ENCODE measurements around the gene HRH1. TPM values are rescaled to one million over a fixed set of nuclear protein-coding genes. Genes with fewer than 3 reads are reported as not detected.

Gene HRH1
- total RNA-seq, 2 experiments from 2014 or later: 0.07 to 0.10 TPM

DNA sequence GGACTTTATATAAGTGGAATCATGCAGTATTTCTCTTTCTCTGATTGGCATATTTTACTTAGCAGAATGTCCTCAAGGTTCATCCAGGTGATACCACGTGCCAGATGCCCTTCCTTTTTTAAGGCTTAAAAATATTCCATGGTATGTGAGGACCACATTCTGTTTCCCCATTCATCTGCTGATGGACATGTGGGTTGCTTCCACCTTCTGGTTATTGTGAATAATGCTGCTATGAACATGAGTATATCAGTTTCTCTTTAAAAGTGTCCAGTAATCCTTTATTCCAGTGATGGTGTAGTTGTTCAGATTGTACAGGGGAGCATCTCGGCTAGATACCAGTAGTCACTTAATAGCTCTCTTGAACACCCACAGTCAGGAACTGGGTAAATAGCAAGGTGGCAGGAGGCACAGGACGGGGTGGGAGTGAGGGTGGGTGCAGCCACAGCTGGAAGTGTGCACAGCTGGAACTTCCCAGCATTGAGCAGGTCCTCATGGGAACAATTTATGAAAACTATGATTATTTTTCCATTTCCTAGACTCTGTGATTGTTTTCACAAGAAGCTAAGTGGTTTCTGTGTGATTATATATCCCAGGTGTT lies 67.6 kb downstream of the HRH1 start:
- Mint-ChIP-seq H3K27ac (no peak overlapping the region), H3K4me1 (ENCODE audit: low read depth) (peaks cover 4% of the 10 kb centered on the region), H3K36me3 (ENCODE audit: low read depth) (no peaks in the 10 kb centered on the region), H3K9me3 (no peaks in the 10 kb centered on the region), H3K4me3 (no peak overlapping the region), H3K27me3 (ENCODE audit: low read depth) (no peaks in the 10 kb centered on the region)
- DNase-seq: no peak
- CTCF ChIA-PET: interaction anchor here (1.0 kb wide), 1 partner anchor 27 kb away, joined by 3 read pairs; no protein-coding TSS in a partner anchor
- intact Hi-C loops (cut with micrococcal nuclease): no loop called here

DNA sequence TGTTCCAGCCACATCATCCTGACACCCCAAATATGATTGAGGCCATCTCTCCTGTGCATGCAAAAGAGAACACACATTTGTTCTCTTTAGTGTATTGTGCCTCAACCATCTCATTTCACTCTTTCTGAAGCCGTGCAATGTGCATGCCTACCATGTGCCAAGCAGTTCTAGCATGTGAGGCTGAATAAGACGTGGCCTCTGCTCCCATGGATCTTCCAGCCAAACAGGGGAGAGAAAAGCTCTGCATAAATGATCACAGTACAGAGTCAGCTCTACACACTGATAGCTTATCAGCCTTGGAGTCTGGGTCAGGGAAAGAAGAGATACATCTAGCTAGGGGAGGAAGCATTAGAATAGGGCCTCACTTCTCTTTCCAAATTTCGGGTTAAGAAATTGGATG lies 69.7 kb downstream of the HRH1 start:
- Mint-ChIP-seq H3K27ac (no peak overlapping the region), H3K4me1 (ENCODE audit: low read depth) (peaks cover 4% of the 10 kb centered on the region), H3K36me3 (ENCODE audit: low read depth) (no peaks in the 10 kb centered on the region), H3K4me3 (no peak overlapping the region), H3K27me3 (ENCODE audit: low read depth) (no peaks in the 10 kb centered on the region), H3K9me3 (no peaks in the 10 kb centered on the region)
- DNase-seq: no peak
- intact Hi-C loops (cut with micrococcal nuclease): no loop called here
- CTCF ChIA-PET: interaction anchor here (0.6 to 0.7 kb wide), 2 partner anchors 367 to 389 kb away, joined by 4 to 5 read pairs; no protein-coding TSS in a partner anchor

DNA sequence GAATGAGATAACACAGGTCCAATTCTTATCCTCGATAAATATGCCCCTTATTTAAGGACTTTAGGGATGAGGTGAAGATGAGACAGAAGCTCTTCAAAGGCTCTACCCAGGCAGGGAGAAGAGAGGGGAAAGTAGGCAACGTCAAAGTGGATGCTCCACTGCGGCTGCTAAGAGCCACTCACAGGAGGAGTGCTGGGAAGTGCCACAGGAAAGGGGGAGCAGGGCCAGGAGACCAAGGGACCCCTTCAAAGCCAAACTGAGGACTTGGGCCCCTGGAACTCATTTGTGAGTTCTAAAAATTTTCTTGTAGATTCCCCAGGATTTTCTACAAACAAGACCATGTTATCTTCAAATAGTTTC lies 70.6 kb downstream of the HRH1 start:
- intact Hi-C loops (cut with micrococcal nuclease): no loop called here
- H3K27ac Mint-ChIP-seq: no peak overlapping the region

DNA sequence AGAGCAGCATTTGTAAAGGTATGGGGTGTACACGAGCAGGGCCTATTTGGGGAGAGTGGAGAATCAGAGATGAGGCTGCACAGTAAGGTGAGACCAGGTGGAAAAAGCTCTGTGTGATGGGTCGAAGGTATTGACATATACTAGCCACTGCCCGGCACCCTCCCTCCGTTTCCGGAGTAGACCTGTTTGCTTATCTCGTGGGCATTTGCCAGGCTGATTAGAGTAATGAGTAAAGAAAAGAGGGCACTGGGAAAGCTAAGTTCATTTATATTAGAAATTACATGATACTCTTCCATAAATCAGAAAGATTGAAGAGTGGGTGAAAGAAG lies 71.7 kb downstream of the HRH1 start:
- CTCF ChIA-PET: no interaction called here
- Mint-ChIP-seq H3K27me3 (ENCODE audit: low read depth) (no peaks in the 10 kb centered on the region), H3K4me3 (no peak overlapping the region), H3K27ac (no peak overlapping the region), H3K9me3 (no peaks in the 10 kb centered on the region), H3K4me1 (ENCODE audit: low read depth) (peaks cover 4% of the 10 kb centered on the region), H3K36me3 (ENCODE audit: low read depth) (no peaks in the 10 kb centered on the region)
- intact Hi-C loops (cut with micrococcal nuclease): no loop called here
- DNase-seq: no peak

More for the DNA sequence above, 70.6 kb downstream of the HRH1 start:
- Mint-ChIP-seq H3K27me3 (ENCODE audit: low read depth) (no peaks in the 10 kb centered on the region), H3K4me3 (no peak overlapping the region), H3K9me3 (no peaks in the 10 kb centered on the region), H3K36me3 (ENCODE audit: low read depth) (no peaks in the 10 kb centered on the region), H3K4me1 (ENCODE audit: low read depth) (peaks cover 4% of the 10 kb centered on the region)
- DNase-seq: no peak
- CTCF ChIA-PET: no interaction called here

DNA sequence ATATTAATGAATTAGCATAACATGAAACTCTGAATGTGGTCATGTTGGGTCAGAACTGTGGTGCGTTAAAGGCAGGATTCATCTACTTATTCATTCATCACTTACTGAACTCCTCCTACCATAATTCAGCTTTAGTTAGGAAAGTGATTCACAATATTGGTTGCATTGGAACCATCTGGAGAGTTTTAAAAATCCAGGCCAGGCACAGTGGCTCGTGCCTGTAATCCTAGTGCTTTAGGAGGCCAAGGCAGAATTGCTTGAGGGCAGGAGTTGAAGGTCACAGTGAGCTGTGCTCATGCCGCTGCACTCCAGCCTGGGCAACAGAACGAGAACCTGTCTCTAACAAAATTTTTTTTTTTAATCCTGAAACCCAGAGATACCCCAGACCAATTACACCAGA lies 73.7 kb downstream of the HRH1 start:
- H3K4me3 Mint-ChIP-seq: no peak overlapping the region
- no peak for DNase-seq
- intact Hi-C loops (cut with micrococcal nuclease): no loop called here
- H3K9me3 Mint-ChIP-seq: no peaks in the 10 kb centered on the region
- peaks cover 4% of the 10 kb centered on the region for H3K4me1 Mint-ChIP-seq (ENCODE audit: low read depth)
- CTCF ChIA-PET: interaction anchor here (0.7 kb wide), 1 partner anchor 532 kb away, joined by 3 read pairs; no protein-coding TSS in a partner anchor
- no peaks in the 10 kb centered on the region for H3K27me3 Mint-ChIP-seq (ENCODE audit: low read depth)
- no peaks in the 10 kb centered on the region for H3K36me3 Mint-ChIP-seq (ENCODE audit: low read depth)
- no peak overlapping the region for H3K27ac Mint-ChIP-seq

DNA sequence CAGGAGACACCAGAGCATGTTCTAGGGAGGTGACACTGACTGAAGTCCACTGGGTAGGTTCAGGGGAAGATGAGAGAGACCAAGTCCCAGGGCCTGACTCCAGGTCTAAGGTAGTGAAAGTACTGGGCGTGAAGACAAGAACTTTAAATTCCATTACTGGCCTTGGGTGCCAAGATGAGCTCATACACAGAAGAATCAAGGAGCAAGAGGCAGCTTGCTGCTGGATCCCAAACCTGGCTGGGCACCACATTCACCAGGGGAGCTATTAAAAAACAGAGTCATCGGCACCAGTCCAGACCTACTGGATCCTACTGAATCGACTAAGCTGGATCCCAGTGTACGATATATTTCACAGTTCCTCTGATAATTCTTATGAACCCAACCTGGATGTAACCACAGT lies 75.8 kb downstream of the HRH1 start:
- Mint-ChIP-seq H3K36me3 (ENCODE audit: low read depth) (no peaks in the 10 kb centered on the region), H3K9me3 (no peaks in the 10 kb centered on the region)

DNA sequence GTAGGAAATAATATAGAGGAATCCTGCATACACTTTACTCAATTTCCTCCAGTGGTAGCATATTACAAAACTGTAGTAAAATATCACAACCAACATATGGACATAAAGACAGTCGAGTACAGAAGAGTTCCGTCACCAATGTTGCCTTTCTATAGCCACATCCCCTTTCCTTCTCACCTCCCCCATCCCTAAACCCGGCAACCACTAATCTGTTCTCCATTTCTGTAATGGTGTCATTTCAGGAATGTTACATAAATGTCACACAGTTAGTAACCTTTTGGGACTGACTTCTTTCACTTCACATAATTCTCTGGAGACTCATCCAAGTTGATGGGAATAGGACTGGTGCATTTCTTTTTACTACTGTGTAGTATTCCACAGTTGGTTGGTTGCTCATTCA lies 76.5 kb downstream of the HRH1 start:
- no peak overlapping the region for H3K27ac Mint-ChIP-seq
- peaks cover 1% of the 10 kb centered on the region for H3K4me1 Mint-ChIP-seq (ENCODE audit: low read depth)
- DNase-seq: no peak
- CTCF ChIA-PET: interaction anchor here (0.8 kb wide), 1 partner anchor 421 kb away, joined by 3 read pairs; no protein-coding TSS in a partner anchor
- H3K27me3 Mint-ChIP-seq (ENCODE audit: low read depth): peaks cover 6% of the 10 kb centered on the region
- H3K36me3 Mint-ChIP-seq (ENCODE audit: low read depth): no peaks in the 10 kb centered on the region
- intact Hi-C loops (cut with micrococcal nuclease): loop anchor here (10.0 kb wide), 1 partner anchor 574 kb away; no protein-coding TSS in a partner anchor
- H3K9me3 Mint-ChIP-seq: no peaks in the 10 kb centered on the region
- H3K4me3 Mint-ChIP-seq: no peak overlapping the region

More for the DNA sequence above, 75.8 kb downstream of the HRH1 start:
- Mint-ChIP-seq H3K4me3 (no peak overlapping the region), H3K27me3 (ENCODE audit: low read depth) (peaks cover 6% of the 10 kb centered on the region), H3K4me1 (ENCODE audit: low read depth) (peaks cover 4% of the 10 kb centered on the region), H3K27ac (no peak overlapping the region)
- CTCF ChIA-PET: no interaction called here
- DNase-seq: no peak
- intact Hi-C loops (cut with micrococcal nuclease): loop anchor here (10.0 kb wide), 1 partner anchor 575 kb away; no protein-coding TSS in a partner anchor

DNA sequence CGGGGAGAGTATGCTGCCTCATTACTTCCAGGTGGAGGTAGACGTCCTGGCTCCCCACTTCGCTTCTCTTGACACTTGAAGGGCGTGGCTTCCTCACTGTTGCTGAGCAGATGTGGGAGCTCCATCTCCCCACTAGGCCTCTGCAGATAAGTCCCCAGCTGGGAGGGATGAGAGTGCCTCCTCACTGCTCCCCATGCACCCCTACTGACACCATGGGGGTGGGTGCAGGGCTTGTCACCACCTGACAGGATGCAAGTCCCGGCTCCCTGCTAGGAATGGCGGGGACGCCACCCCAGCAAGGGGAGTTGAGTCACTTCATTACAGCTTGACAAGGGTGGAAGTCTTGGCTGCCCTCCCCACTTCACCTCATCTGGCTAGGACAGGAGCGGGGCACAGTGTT lies 81.1 kb downstream of the HRH1 start:
- H3K4me3 Mint-ChIP-seq: no peak overlapping the region
- peaks cover 6% of the 10 kb centered on the region for H3K27me3 Mint-ChIP-seq (ENCODE audit: low read depth)
- intact Hi-C loops (cut with micrococcal nuclease): loop anchor here (10.0 kb wide), 1 partner anchor 569 kb away; no protein-coding TSS in a partner anchor
- H3K36me3 Mint-ChIP-seq (ENCODE audit: low read depth): no peaks in the 10 kb centered on the region
- no peak for DNase-seq
- H3K4me1 Mint-ChIP-seq (ENCODE audit: low read depth): peaks cover 29% of the 10 kb centered on the region
- CTCF ChIA-PET: interaction anchor here (1.7 to 4.2 kb wide), 4 partner anchors 9 to 416 kb away, joined by 6 to 54 read pairs (median 10); no protein-coding TSS in a partner anchor
- H3K9me3 Mint-ChIP-seq: peaks cover 11% of the 10 kb centered on the region
- H3K27ac Mint-ChIP-seq: no peak overlapping the region

DNA sequence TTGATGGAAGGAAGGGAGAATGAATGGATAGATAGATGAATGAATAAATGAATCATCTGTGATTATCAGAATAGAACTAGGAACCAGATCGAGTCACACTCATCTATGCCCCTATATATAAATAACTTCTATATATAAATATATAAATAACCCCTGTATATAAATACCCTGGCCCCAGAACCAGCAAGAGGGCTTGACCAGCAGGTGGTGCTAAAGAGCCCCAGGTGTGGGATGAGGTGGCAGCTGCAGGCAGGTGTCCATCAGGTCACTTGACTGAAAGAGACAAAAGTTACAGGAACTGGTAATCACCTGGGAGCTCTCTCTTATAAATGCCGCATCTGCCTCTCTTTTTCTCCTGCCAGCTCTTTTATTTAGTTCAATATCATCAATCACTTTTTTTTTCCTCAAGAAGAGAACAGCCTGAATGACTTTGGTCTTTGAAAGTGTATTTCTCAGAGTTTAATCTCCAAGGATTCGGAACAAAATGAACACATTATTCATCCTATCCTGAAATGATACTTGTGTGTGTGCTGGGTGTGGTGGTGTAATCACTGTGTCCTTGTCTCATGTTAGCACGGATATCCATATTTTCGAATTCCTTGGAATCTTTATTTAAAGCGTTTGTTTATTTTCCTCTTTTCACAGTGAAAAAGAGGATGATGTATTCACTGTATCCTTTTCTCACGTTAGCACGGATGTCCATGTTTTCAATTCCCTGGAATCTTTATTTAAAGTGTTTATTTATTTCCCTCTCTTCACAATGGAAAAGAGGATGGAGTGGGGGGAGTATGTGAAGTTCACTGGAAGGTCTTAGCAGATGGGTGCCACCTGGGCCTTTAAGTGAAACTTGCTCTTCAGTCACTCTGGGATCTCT lies 82.5 kb downstream of the HRH1 start:
- peaks cover 6% of the 10 kb centered on the region for H3K27me3 Mint-ChIP-seq (ENCODE audit: low read depth)
- CTCF ChIA-PET: interaction anchor here (0.5 to 4.2 kb wide), 14 partner anchors 7 to 1585 kb away, joined by 3 to 54 read pairs (median 4); no protein-coding TSS in a partner anchor
- H3K9me3 Mint-ChIP-seq: peaks cover 13% of the 10 kb centered on the region
- peaks cover 37% of the 10 kb centered on the region for H3K4me1 Mint-ChIP-seq (ENCODE audit: low read depth)
- no peak overlapping the region for H3K4me3 Mint-ChIP-seq
- peak; percentile 89 for DNase-seq
- no peaks in the 10 kb centered on the region for H3K36me3 Mint-ChIP-seq (ENCODE audit: low read depth)
- intact Hi-C loops (cut with micrococcal nuclease): loop anchor here (1.0 to 10.0 kb wide), 4 partner anchors 98 to 568 kb away; partner anchors contain the start of gene VGLL4
- H3K27ac Mint-ChIP-seq: no peak overlapping the region

DNA sequence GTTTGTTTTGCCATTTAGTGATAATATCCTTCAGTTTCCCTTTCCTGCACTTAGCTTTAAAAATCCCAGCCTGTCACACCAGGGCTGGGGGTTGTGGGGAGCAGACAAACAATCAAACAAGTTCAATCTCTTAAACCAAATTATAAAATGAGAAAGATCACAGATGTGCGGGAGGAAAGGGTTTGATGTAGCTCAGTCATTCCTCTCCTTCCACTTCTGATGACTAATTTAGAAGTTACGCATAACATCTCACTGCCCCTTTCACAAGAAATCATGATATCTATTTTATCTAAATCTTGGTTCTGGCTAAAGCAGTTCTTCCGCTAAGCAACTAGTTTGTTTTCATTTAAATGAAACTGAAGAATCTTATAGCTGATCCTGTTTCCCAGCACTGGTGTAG lies 83.8 kb downstream of the HRH1 start:
- H3K4me1 Mint-ChIP-seq (ENCODE audit: low read depth): peaks cover 37% of the 10 kb centered on the region
- no peaks in the 10 kb centered on the region for H3K36me3 Mint-ChIP-seq (ENCODE audit: low read depth)
- peaks cover 13% of the 10 kb centered on the region for H3K9me3 Mint-ChIP-seq
- CTCF ChIA-PET: interaction anchor here (0.6 to 4.2 kb wide), 7 partner anchors 34 to 414 kb away, joined by 3 to 54 read pairs (median 5); partner anchors contain the start of gene ATG7
- H3K27me3 Mint-ChIP-seq (ENCODE audit: low read depth): peaks cover 6% of the 10 kb centered on the region
- peak overlapping the region; percentile 78 for H3K27ac Mint-ChIP-seq
- peak; percentile 28 for DNase-seq
- H3K4me3 Mint-ChIP-seq: no peak overlapping the region
- intact Hi-C loops (cut with micrococcal nuclease): loop anchor here (1.0 to 10.0 kb wide), 6 partner anchors 13 to 567 kb away; partner anchors contain the start of gene ATG7

DNA sequence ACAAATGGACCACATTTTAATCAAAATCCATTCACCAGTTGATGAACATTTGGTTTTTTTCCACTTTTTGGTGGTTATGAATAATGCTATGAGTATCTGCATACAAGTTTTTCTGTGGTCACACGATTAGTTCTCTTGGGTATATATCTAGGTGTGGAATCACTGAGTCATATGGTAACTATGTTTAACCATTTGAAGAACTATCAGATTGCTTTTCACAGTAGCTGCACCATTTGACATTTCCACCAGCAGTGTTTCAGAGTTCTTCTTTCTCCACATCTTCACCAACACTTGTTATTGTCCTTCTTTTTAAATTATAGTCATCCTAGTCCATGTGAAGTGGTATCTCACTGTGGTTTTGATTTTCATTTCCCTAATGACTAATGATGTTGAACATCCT lies 84.6 kb downstream of the HRH1 start:
- H3K4me3 Mint-ChIP-seq: no peak overlapping the region
- intact Hi-C loops (cut with micrococcal nuclease): loop anchor here (1.0 to 10.0 kb wide), 6 partner anchors 12 to 566 kb away; partner anchors contain the start of gene ATG7
- no peak for DNase-seq

DNA sequence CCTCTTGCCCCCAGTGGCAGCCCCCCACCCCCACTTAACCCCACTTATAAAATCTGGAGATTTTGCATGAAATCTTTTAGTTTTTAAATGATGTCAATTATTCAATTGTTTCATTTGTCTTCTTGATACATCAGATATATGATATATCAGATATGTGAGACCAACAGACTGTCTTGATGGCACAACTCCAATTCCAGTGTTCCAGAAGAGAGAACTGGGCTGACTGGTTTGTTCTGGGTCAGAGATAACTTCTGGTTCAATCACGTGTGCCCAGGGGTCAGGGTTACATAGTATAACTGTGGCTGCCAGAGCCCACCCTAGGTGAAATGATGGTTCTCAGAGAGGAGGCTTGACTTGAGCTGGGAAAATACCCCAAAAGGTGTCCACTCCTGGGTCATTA lies 85.5 kb downstream of the HRH1 start:
- Mint-ChIP-seq H3K4me1 (ENCODE audit: low read depth) (peaks cover 37% of the 10 kb centered on the region), H3K27ac (no peak overlapping the region), H3K27me3 (ENCODE audit: low read depth) (peaks cover 7% of the 10 kb centered on the region), H3K9me3 (peaks cover 13% of the 10 kb centered on the region), H3K4me3 (no peak overlapping the region), H3K36me3 (ENCODE audit: low read depth) (no peaks in the 10 kb centered on the region)
- intact Hi-C loops (cut with micrococcal nuclease): loop anchor here (2.0 to 10.0 kb wide), 2 partner anchors 479 to 565 kb away; no protein-coding TSS in a partner anchor
- CTCF ChIA-PET: interaction anchor here (0.7 to 4.2 kb wide), 3 partner anchors 96 to 392 kb away, joined by 3 to 54 read pairs (median 3); no protein-coding TSS in a partner anchor
- DNase-seq: no peak

More for the DNA sequence above, 84.6 kb downstream of the HRH1 start:
- H3K27ac Mint-ChIP-seq: peak overlapping the region; percentile 78
- H3K36me3 Mint-ChIP-seq (ENCODE audit: low read depth): no peaks in the 10 kb centered on the region
- H3K27me3 Mint-ChIP-seq (ENCODE audit: low read depth): peaks cover 7% of the 10 kb centered on the region
- peaks cover 37% of the 10 kb centered on the region for H3K4me1 Mint-ChIP-seq (ENCODE audit: low read depth)
- peaks cover 13% of the 10 kb centered on the region for H3K9me3 Mint-ChIP-seq
- CTCF ChIA-PET: interaction anchor here (0.6 to 4.2 kb wide), 5 partner anchors 43 to 151 kb away, joined by 3 to 54 read pairs (median 5); no protein-coding TSS in a partner anchor
